K562 (cell line): ENCODE measurements around the gene TPD52L3. TPM values are rescaled to one million over a fixed set of nuclear protein-coding genes. Genes with fewer than 3 reads are reported as not detected.

Source experiments
- CHD4 ChIP-seq: fragments of 200-600 bp; sonication (generic); IDR thresholded peaks from 3 replicates; pipeline ENCODE4 v1.6.1; 2012; ENCODE audit warnings: low read depth, mild to moderate bottlenecking, mixed read lengths, low read length, inconsistent platforms; ENCODE audit not compliant: insufficient read depth, insufficient replicate concordance, poor library complexity, severe bottlenecking
- CTCF ChIP-seq, 3 experiments: IDR thresholded peaks in 2 of 3; conservative IDR thresholded peaks in 1 of 3; 2 replicates each; pipeline ENCODE4 v1.5.1; 2011 to 2012; ENCODE audit warnings: low read length in 3 of 3, mild to moderate bottlenecking in 3 of 3, control low read depth in 2 of 3, improper control_type of control experiment in 1 of 3, inconsistent platforms in 1 of 3, low read depth in 1 of 3, mixed read lengths in 1 of 3, moderate library complexity in 1 of 3; ENCODE audit not compliant: insufficient read depth in 2 of 3
- RAD21 ChIP-seq, 2 experiments: fragments of 250-450 bp in 1 of 2; fragments of 450-650 bp in 1 of 2; sonication (Bioruptor Pico) in 1 of 2; formaldehyde crosslinking in 1 of 2; IDR thresholded peaks in 1 of 2; conservative IDR thresholded peaks in 1 of 2; 2 replicates each; pipeline versions ENCODE4 v1.4.0 to v1.8.0; 2020 to 2022; ENCODE audit warnings: mild to moderate bottlenecking in 2 of 2, moderate library complexity in 1 of 2
- THAP12 ChIP-seq: fragments of 250-450 bp; sonication (Bioruptor Pico); IDR thresholded peaks from 2 replicates; pipeline ENCODE4 v1.9.0; 2021; ENCODE audit warnings: mild to moderate bottlenecking, inconsistent platforms
- polyA plus RNA-seq, 8 experiments: library from polyadenylated mRNA; depleted of rRNA in 4 of 8; stranded (reverse) in 5 of 8; unstranded in 3 of 8; fragments of >200 nt; fragmentation: Nextera tagmentation in 2 of 8; fragmentation: Illumina TruSeq in 1 of 8; extraction: Ambion mirVana in 2 of 8; extraction: Trizol in 1 of 8; gene quantifications; 2 replicates each; pipeline versions ENCODE4 v1.2.1 to v1.2.3, GENCODE V29; 2011 to 2014; ENCODE audit warnings: inconsistent platforms in 1 of 8, missing spikeins in 1 of 8
- total RNA-seq, 7 experiments: library from RNA; depleted of rRNA in 6 of 7; stranded (reverse); fragments of >200 nt in 6 of 7; fragmentation: Illumina TruSeq in 2 of 7; extraction: Trizol in 2 of 7; gene quantifications; 2 replicates each; pipeline versions ENCODE4 v1.2.1 to v1.2.3, GENCODE V29; 2011 to 2021; ENCODE audit warnings: low replicate concordance in 1 of 7

TPD52L3 gene
- total and polyA plus RNA-seq, 9 of the 15 experiments (the other 6 are each of a cell fraction or from before 2014, with no cell fraction given): not detected

GRCh38 chr9:6305954-6306563 is 22.1 kb upstream of the TPD52L3 start (continued):
- TF ChIP-seq THAP12 (CRISPR knock-in tag) (no peak), RAD21 (CRISPR knock-in tag; conservative IDR thresholded peaks at IDR 0.05 in 1 of 2, IDR thresholded peaks at IDR 0.05 in 1 of 2) (peak; percentile 62 to 82), CTCF (IDR thresholded peaks at IDR 0.05 in 2 of 3, conservative IDR thresholded peaks at IDR 0.05 in 1 of 3; ENCODE audit: insufficient read depth in 2 of 3, low read depth in 1 of 3, low read length in 3 of 3) (peak in 2 of 3 experiments; percentile 14 to 54; a peak in 3 of 6 replicates), CHD4 (no peak)
